ENCODE measurements around the gene LAPTM5.

- TF ChIP-seq CTCF (conservative IDR thresholded peaks at IDR 0.05; ENCODE audit: low read depth, low read length), result no peak
- TF ChIP-seq EZH2 (IDR thresholded peaks at IDR 0.05; ENCODE audit: low read length, unreplicated experiment), result no peak
- TF ChIP-seq EZH2phosphoT487 (IDR thresholded peaks at IDR 0.05; ENCODE audit: borderline replicate concordance, low read length), result no peak
Measured at GRCh38 chr1:30693366-30693765, 64.2 kb downstream of the LAPTM5 start.

Data from PC-3 (cell line).